LNCaP clone FGC (cell line): Measurements from ENCODE around the gene PACSIN3.

Experiments used
- DNase-seq: peaks from one replicate; pipeline ENCODE4 v3.0.0-alpha.2; 2011; ENCODE audit warnings: low read depth
- H3K4me3 ChIP-seq: 2 replicates; pipeline ENCODE4 v1.5.1; 2011; ENCODE audit warnings: mild to moderate bottlenecking, low read depth, low read length, control low read depth
- TF ChIP-seq, protein P1 (sequence below): IDR thresholded peaks from 2 replicates; pipeline ENCODE4 v1.5.1; 2012; ENCODE audit warnings: mild to moderate bottlenecking; ENCODE audit not compliant: control insufficient read depth, insufficient read depth; ENCODE audit errors: extremely low read depth

PACSIN3 gene

DNA sequence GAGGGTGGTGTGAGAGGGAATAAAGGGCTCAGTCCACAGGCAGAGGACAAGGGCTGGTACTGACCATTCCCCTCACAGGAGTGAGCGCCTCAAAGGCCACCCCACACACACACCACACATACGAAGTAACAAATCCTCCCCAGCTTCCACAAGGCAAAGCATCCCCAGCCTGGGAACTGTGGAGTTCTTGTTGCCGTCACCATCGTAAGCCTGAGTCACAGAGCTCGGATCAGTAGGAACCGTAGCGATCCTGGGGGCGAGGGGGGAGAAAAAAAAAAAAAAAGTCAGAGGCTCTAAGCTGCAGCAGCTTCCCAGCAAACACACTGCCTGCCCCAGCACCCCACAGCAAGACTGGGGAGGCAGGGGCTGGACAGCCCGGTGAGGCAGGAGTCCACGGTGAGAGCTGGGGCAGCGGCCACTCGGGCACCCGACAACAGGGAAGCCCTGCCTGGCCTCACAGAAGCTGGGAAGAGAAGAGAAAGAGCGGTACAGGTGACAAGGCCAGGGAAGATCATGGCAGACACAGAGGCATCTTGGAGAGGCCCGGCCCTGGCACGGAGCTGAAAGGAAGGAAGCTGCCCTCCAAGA lies 20.9 kb downstream of the PACSIN3 start:
- no peak for DNase-seq
- TF ChIP-seq, protein P1, sequence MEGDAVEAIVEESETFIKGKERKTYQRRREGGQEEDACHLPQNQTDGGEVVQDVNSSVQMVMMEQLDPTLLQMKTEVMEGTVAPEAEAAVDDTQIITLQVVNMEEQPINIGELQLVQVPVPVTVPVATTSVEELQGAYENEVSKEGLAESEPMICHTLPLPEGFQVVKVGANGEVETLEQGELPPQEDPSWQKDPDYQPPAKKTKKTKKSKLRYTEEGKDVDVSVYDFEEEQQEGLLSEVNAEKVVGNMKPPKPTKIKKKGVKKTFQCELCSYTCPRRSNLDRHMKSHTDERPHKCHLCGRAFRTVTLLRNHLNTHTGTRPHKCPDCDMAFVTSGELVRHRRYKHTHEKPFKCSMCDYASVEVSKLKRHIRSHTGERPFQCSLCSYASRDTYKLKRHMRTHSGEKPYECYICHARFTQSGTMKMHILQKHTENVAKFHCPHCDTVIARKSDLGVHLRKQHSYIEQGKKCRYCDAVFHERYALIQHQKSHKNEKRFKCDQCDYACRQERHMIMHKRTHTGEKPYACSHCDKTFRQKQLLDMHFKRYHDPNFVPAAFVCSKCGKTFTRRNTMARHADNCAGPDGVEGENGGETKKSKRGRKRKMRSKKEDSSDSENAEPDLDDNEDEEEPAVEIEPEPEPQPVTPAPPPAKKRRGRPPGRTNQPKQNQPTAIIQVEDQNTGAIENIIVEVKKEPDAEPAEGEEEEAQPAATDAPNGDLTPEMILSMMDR = no peak
- no peak overlapping the region for H3K4me3 ChIP-seq

DNA sequence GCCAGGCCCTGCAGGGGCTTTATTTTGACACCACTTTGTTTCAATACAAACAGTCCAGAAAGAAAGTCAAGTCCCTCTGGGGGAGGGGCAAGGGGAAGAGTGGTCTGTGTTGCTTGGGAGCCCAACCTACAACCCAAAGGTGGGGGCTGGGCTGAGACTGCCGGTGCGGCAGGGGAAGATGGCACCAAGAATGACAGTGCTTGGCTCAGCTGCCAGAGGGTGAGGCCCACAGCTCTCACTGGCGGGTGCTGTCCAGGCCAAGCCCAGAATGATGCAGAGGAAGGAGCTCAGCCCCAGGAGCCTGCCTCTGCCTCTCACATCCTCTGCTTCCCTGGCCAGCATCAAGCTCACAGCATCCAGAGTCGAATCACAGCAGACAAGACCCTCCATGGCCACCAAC lies 21.9 kb downstream of the PACSIN3 start:
- no peak for DNase-seq
- TF ChIP-seq, protein P1 = no peak
- H3K4me3 ChIP-seq = no peak overlapping the region

GRCh38 chr11:47163898-47164297 lies 22.3 kb downstream of the PACSIN3 start:
- H3K4me3 ChIP-seq = no peak overlapping the region
- TF ChIP-seq, protein P1 = no peak
- DNase-seq = no peak

- TF ChIP-seq, protein P1 = no peak
- no peak for DNase-seq
- no peak overlapping the region for H3K4me3 ChIP-seq
These were observed 23.0 kb downstream of the PACSIN3 start for GRCh38 chr11:47163193-47163592.

GRCh38 chr11:47162426-47162825 lies 23.8 kb downstream of the PACSIN3 start:
- no peak for DNase-seq
- H3K4me3 ChIP-seq = no peak overlapping the region
- TF ChIP-seq, protein P1 = no peak

DNA sequence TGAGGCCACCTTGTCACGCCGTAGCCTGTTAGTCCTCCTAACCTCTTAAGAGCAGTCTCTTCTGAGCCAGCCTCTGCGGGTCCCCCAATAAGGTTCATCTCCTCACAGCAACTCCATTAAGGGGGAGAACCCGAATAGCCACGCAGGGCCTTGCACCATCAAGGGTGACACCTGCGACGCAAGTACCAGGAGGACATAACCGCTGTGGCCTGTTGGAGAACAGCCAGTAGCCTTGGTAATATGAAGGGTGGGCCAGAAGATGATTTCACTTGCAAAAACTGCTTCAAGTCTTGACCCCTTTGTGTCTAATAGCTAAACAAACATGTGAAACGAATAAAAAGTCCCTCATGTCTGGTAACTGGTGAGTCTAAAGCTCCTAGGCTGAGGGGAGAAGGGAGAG lies 24.3 kb downstream of the PACSIN3 start:
- TF ChIP-seq, protein P1 = no peak
- no peak overlapping the region for H3K4me3 ChIP-seq
- DNase-seq = no peak
